ENCODE results near the gene SIRT5.

GRCh38 chr6:13633343-13633742, 58.9 kb downstream of the SIRT5 start:
- TF ChIP-seq CTCF (IDR thresholded peaks at IDR 0.05) (no peak), POLR2A (IDR thresholded peaks at IDR 0.05) (no peak), EP300 (IDR thresholded peaks at IDR 0.05) (no peak)

Data from tibial nerve (tissue), 4 donors.